Right atrium auricular region (tissue), 2 donors: ENCODE measurements around the gene BPIFB6. TPM values are rescaled to one million over a fixed set of nuclear protein-coding genes. Genes with fewer than 3 reads are reported as not detected.

Experiments used
- DNase-seq: peaks from one replicate; pipeline ENCODE4 v3.0.0-alpha.2; 2019; ENCODE audit warnings: low spot score
- H3K27ac ChIP-seq, 2 donors: fragments of 200-600 bp; sonication (generic); 1 replicate in 1 of 2; 2 replicates in 1 of 2; pipeline ENCODE4 v1.5.1; 2016 to 2019
- H3K27me3 ChIP-seq, 2 donors: fragments of 200-600 bp; sonication (generic); one replicate each; pipeline versions ENCODE4 v1.5.1 to v1.6.0; 2017 to 2019
- H3K36me3 ChIP-seq: fragments of 200-600 bp; sonication (generic); one replicate; pipeline ENCODE4 v1.5.1; 2016
- H3K4me1 ChIP-seq, 2 donors: fragments of 200-600 bp; sonication (generic); one replicate each; pipeline versions ENCODE4 v1.5.1 to v1.6.0; 2017 to 2019
- H3K4me3 ChIP-seq, 2 donors: fragments of 200-600 bp; sonication (generic); 1 replicate in 1 of 2; 2 replicates in 1 of 2; pipeline ENCODE4 v1.5.1; 2017 to 2019; ENCODE audit warnings: mild to moderate bottlenecking in 1 of 2, moderate library complexity in 1 of 2
- H3K9me3 ChIP-seq, 2 donors: fragments of 200-600 bp; sonication (generic); one replicate each; pipeline ENCODE4 v1.5.1; 2019
- CTCF ChIP-seq, 2 donors: fragments of 200-600 bp; sonication (generic); IDR thresholded peaks; one replicate each; pipeline ENCODE4 v1.5.1; 2019; ENCODE audit warnings: antibody characterized with exemption in 2 of 2
- total RNA-seq, 2 donors: library from RNA; depleted of rRNA; stranded (reverse); fragments of >200 nt; gene quantifications; one replicate each; pipeline ENCODE4 v1.1.0, GENCODE V29; 2016

BPIFB6 gene
- total RNA-seq, 2 donors from 2014 or later, result not detected

GRCh38 chr20:33075281-33075680 is 43.8 kb downstream of the BPIFB6 start:
- H3K36me3 ChIP-seq, result no peaks in the 10 kb centered on the region
- TF ChIP-seq CTCF (IDR thresholded peaks at IDR 0.05), result no peak
- H3K27me3 ChIP-seq, result no peaks in the 10 kb centered on the region
- no peaks in the 10 kb centered on the region for H3K9me3 ChIP-seq
- no peaks in the 10 kb centered on the region for H3K4me1 ChIP-seq
- H3K4me3 ChIP-seq, result no peak overlapping the region
- DNase-seq, result no peak
- H3K27ac ChIP-seq, result no peak overlapping the region

DNA sequence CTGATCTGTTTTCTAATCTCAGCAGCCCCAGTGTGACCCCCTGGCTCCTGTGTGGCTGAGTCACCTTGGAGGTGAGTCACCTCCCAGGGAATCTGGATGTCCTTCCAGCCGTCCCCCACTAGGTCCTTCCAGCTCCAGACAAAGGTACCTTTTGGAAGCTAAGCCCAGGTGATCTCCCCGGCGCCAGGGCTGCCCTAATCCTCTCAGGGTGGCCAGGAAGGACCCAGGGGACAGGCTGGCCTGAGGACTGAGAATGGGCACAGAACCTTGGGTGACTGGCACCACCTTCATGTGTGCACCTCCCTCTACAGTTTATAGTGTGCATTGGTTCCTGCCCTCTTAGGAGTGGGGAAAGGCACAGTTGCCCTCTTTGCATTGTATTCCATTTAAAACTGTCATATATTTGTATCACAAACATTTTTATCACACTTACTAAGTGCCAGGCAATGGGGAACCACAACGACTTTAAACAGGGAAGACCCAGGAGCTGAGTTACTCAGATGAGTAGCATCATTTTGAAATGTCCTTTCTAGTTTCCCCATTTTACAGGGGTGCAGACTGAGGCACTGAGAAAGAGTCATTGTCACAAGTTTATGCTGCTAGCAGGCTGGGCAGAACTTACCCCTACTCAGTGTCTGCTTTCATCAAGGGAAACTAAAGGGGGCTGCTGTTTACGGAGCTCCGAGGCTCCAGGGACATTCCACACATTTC is 45.4 kb downstream of the BPIFB6 start:
- Histone ChIP-seq H3K27ac (no peak overlapping the region), H3K27me3 (no peaks in the 10 kb centered on the region), H3K9me3 (no peaks in the 10 kb centered on the region), H3K4me3 (no peak overlapping the region), H3K36me3 (no peaks in the 10 kb centered on the region), H3K4me1 (no peaks in the 10 kb centered on the region)
- no peak for DNase-seq
- peak in 1 of 2 donors; percentile 44 for TF ChIP-seq CTCF (IDR thresholded peaks at IDR 0.05)

DNA sequence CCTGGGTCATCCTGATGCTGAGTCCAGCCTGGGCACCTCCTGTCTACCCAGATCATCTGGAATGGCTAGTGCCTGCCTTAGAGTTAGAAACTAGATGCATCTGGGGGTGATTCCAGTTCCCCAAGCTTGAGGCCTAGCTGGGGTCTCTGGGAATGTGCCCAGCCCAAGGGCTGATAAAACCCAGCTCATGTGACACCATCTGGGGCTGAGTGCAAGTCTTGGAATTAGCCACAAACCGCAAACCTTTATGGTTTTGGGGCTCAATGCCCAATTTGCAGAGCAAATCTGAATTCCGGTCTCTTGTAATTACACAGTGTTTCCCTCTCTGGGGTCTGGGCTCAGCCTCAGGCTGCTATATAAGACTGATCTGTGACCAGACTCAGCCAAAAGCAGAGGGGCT is 47.8 kb downstream of the BPIFB6 start, which contains the start of gene BPIFB4:
Gene BPIFB4, plus strand, starts transcription at position 385 of the 400 bp plus-strand sequence. CDS start 1,884 bp downstream, outside the sequence.
- TF ChIP-seq CTCF (IDR thresholded peaks at IDR 0.05), result no peak
- Histone ChIP-seq H3K4me3 (no peak within 1 kb of the TSS), H3K4me1 (no peaks in the 10 kb centered on the region), H3K36me3 (no peaks in the 10 kb centered on the region), H3K27me3 (no peaks in the 10 kb centered on the region), H3K9me3 (no peaks in the 10 kb centered on the region), H3K27ac (no peak within 1 kb of the TSS)
- DNase-seq, result no peak

- Histone ChIP-seq H3K27ac (no peak overlapping the region), H3K9me3 (no peaks in the 10 kb centered on the region), H3K4me1 (no peaks in the 10 kb centered on the region), H3K4me3 (no peak overlapping the region), H3K27me3 (no peaks in the 10 kb centered on the region), H3K36me3 (no peaks in the 10 kb centered on the region)
- no peak for TF ChIP-seq CTCF (IDR thresholded peaks at IDR 0.05)
- DNase-seq, result no peak
Observed at GRCh38 chr20:33081411-33082154, 50.1 kb downstream of the BPIFB6 start.

DNA sequence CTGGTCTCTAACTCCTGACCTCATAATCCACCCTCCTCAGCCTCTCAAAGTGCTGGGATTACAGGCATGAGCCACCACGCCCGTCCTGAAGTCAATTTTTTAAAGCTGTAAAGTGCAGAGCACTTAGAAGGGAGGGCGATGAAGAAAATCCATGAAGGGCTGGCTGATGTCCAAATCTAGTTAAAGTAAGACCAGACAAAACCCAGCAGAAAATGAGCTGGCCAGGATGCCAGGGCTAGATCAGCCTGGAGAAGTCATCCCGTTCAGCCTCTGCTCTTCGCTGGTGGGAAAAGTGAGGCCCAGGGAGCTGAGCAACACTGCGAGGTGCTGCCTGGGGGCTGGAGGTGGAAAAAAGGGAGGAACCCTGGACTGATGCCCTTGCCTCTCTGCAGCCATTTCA is 51.1 kb downstream of the BPIFB6 start:
- no peak overlapping the region for H3K27ac ChIP-seq
- DNase-seq, result no peak
- no peaks in the 10 kb centered on the region for H3K27me3 ChIP-seq
- H3K36me3 ChIP-seq, result no peaks in the 10 kb centered on the region
- TF ChIP-seq CTCF (IDR thresholded peaks at IDR 0.05), result no peak
- no peaks in the 10 kb centered on the region for H3K4me1 ChIP-seq
- H3K4me3 ChIP-seq, result no peak overlapping the region
- no peaks in the 10 kb centered on the region for H3K9me3 ChIP-seq
